H1 (cell line): Measurements from ENCODE around the gene DNAH10. TPM values are rescaled to one million over a fixed set of nuclear protein-coding genes. Genes with fewer than 3 reads are reported as not detected.

ENCODE experiments used
- CTCF ChIA-PET: fragments of 300-600 bp; sonication (Branson Sonifier 250); formaldehyde crosslinking; loops from one replicate; lab custom pipeline; 2021; ENCODE audit not compliant: partially characterized antibody; lab: Charles Lee
- POLR2A ChIA-PET: fragments of 300-600 bp; sonication (Branson Sonifier 250); formaldehyde crosslinking; loops from one replicate; lab custom pipeline; 2021; ENCODE audit warnings: inconsistent platforms; ENCODE audit not compliant: partially characterized antibody; lab: Charles Lee
- DNase-seq, 2 experiments: peaks; one replicate each; pipeline versions ENCODE4 v3.0.0 to v3.0.0-alpha.2; 2010 to 2022; ENCODE audit warnings: low spot score in 2 of 2, low read depth in 1 of 2, mixed read lengths in 1 of 2
- FAIRE-seq: peaks from 2 replicates; lab custom pipeline; 2011; peaks lifted over from hg19 to GRCh38; lab: Jason Lieb, UNC
- H2AFZ ChIP-seq: 2 replicates; pipeline ENCODE4 v1.8.1; 2012; ENCODE audit warnings: low read length, inconsistent platforms
- H2AK5ac ChIP-seq: 2 replicates; pipeline ENCODE4 v1.6.1; 2013; ENCODE audit warnings: low read depth, low read length
- H2BK120ac ChIP-seq: replicated peaks from 2 replicates; pipeline ENCODE3; 2013; ENCODE audit warnings: low read depth, low read length, inconsistent platforms
- H2BK12ac ChIP-seq: 2 replicates; pipeline ENCODE4 v1.6.1; 2013; ENCODE audit warnings: low read depth, low read length
- H2BK15ac ChIP-seq: 2 replicates; pipeline ENCODE4 v1.6.1; 2013; ENCODE audit warnings: low read length
- H2BK20ac ChIP-seq: 2 replicates; pipeline ENCODE4 v1.6.1; 2013; ENCODE audit warnings: low read length
- H2BK5ac ChIP-seq: 2 replicates; pipeline ENCODE4 v1.6.1; 2013; ENCODE audit warnings: low read depth, low read length
- H3K14ac ChIP-seq: 2 replicates; pipeline ENCODE4 v1.6.1; 2013; ENCODE audit warnings: inconsistent platforms; ENCODE audit not compliant: insufficient read length
- H3K18ac ChIP-seq: 2 replicates; pipeline ENCODE4 v1.6.1; 2013; ENCODE audit warnings: low read length; ENCODE audit errors: extremely low read depth
- H3K23ac ChIP-seq: 2 replicates; pipeline ENCODE4 v1.6.1; 2013; ENCODE audit warnings: inconsistent platforms; ENCODE audit not compliant: insufficient read length
- H3K23me2 ChIP-seq: 2 replicates; pipeline ENCODE4 v1.6.1; 2013; ENCODE audit warnings: low read depth, low read length
- H3K27ac ChIP-seq: 2 replicates; pipeline ENCODE4 v1.6.1; 2011; ENCODE audit warnings: low read depth, low read length, inconsistent platforms
- H3K27me3 ChIP-seq, 4 experiments: replicated peaks in 1 of 4; 1 replicate in 1 of 4; 2 replicates in 3 of 4; pipeline versions ENCODE4 v1.6.1 to v1.8.1; 2011 to 2013; ENCODE audit warnings: low read length in 3 of 4, mild to moderate bottlenecking in 3 of 4, inconsistent platforms in 2 of 4, mixed read lengths in 2 of 4, moderate library complexity in 1 of 4; ENCODE audit not compliant: control insufficient read depth in 3 of 4, insufficient read depth in 3 of 4; ENCODE audit errors: extremely low read depth in 1 of 4
- H3K36me3 ChIP-seq, 4 experiments: 2 replicates each; pipeline versions ENCODE4 v1.6.1 to v1.8.1; 2011 to 2013; ENCODE audit warnings: mild to moderate bottlenecking in 4 of 4, low read length in 3 of 4, moderate library complexity in 2 of 4, control low read depth in 1 of 4, inconsistent platforms in 1 of 4; ENCODE audit not compliant: insufficient read depth in 4 of 4, control insufficient read depth in 2 of 4
- H3K4ac ChIP-seq: replicated peaks from 2 replicates; pipeline ENCODE3; 2013; ENCODE audit warnings: low read length, low read depth, mixed read lengths, inconsistent platforms; ENCODE audit not compliant: insufficient read length
- H3K4me1 ChIP-seq, 4 experiments: replicated peaks in 1 of 4; 1 replicate in 1 of 4; 2 replicates in 3 of 4; pipeline versions ENCODE4 v1.6.1 to v1.8.1; 2011 to 2013; ENCODE audit warnings: low read length in 3 of 4, inconsistent platforms in 2 of 4, mixed read lengths in 1 of 4; ENCODE audit not compliant: insufficient read depth in 4 of 4, control insufficient read depth in 3 of 4
- H3K4me2 ChIP-seq, 2 experiments: 2 replicates each; pipeline versions ENCODE4 v1.6.1 to v1.8.1; 2011 to 2013; ENCODE audit warnings: low read depth in 2 of 2, low read length in 2 of 2, control low read depth in 1 of 2, inconsistent platforms in 1 of 2, mild to moderate bottlenecking in 1 of 2; ENCODE audit not compliant: insufficient read depth in 1 of 2
- H3K4me3 ChIP-seq, 4 experiments: fragments of 200-600, 300-600 bp in 1 of 4; sonication (generic), shearing (Covaris generic), sonication (Bioruptor Twin) in 1 of 4; 2 replicates each; pipeline versions ENCODE4 v1.5.1 to v1.8.1; 2011 to 2016; ENCODE audit warnings: low read length in 4 of 4, low read depth in 3 of 4, control low read depth in 2 of 4, inconsistent platforms in 2 of 4, mild to moderate bottlenecking in 2 of 4, mixed read lengths in 1 of 4, moderate library complexity in 1 of 4; ENCODE audit not compliant: insufficient read depth in 2 of 4; ENCODE audit errors: extremely low read depth in 1 of 4
- H3K56ac ChIP-seq: replicated peaks from 2 replicates; pipeline ENCODE3; 2013; ENCODE audit warnings: low read depth, mild to moderate bottlenecking, mixed read lengths, low read length, inconsistent platforms; ENCODE audit not compliant: insufficient read length
- H3K79me1 ChIP-seq: 2 replicates; pipeline ENCODE4 v1.6.1; 2013; ENCODE audit warnings: low read depth, low read length, control low read depth
- H3K79me2 ChIP-seq, 2 experiments: 2 replicates each; pipeline versions ENCODE4 v1.6.1 to v1.8.1; 2012 to 2013; ENCODE audit warnings: low read length in 2 of 2, mild to moderate bottlenecking in 2 of 2, inconsistent platforms in 1 of 2; ENCODE audit not compliant: insufficient read depth in 2 of 2, control insufficient read depth in 1 of 2
- H3K9ac ChIP-seq, 4 experiments: replicated peaks in 1 of 4; 1 replicate in 1 of 4; 2 replicates in 3 of 4; pipeline versions ENCODE4 v1.6.1 to v1.8.1; 2011 to 2013; ENCODE audit warnings: low read depth in 3 of 4, low read length in 3 of 4, control low read depth in 2 of 4, mild to moderate bottlenecking in 2 of 4, moderate library complexity in 2 of 4, inconsistent platforms in 1 of 4; ENCODE audit errors: extremely low read depth in 1 of 4
- H3K9me3 ChIP-seq, 2 experiments: 2 replicates each; pipeline versions ENCODE4 v1.6.1 to v1.8.1; 2012 to 2013; ENCODE audit warnings: mild to moderate bottlenecking in 2 of 2, moderate library complexity in 2 of 2, control low read depth in 1 of 2, inconsistent platforms in 1 of 2, low read depth in 1 of 2, low read length in 1 of 2, mixed read lengths in 1 of 2; ENCODE audit not compliant: insufficient read depth in 2 of 2
- H4K20me1 ChIP-seq, 2 experiments: replicated peaks in 1 of 2; 2 replicates each; pipeline versions ENCODE3 to v1.8.1; 2011 to 2013; ENCODE audit warnings: inconsistent platforms in 2 of 2, low read length in 2 of 2, mild to moderate bottlenecking in 1 of 2; ENCODE audit not compliant: insufficient read depth in 2 of 2, control insufficient read depth in 1 of 2
- H4K5ac ChIP-seq: 2 replicates; pipeline ENCODE4 v1.6.1; 2013; ENCODE audit warnings: low read length, low read depth, mixed read lengths, inconsistent platforms; ENCODE audit not compliant: insufficient read length
- H4K8ac ChIP-seq: 2 replicates; pipeline ENCODE4 v1.8.0; 2013; ENCODE audit warnings: mild to moderate bottlenecking, moderate library complexity, low read length, inconsistent platforms; ENCODE audit not compliant: insufficient read depth; ENCODE audit errors: extremely low read depth
- H4K91ac ChIP-seq: replicated peaks from 2 replicates; pipeline ENCODE3; 2013; ENCODE audit warnings: low read length, mixed read lengths, inconsistent platforms; ENCODE audit not compliant: insufficient read length
- BACH1 ChIP-seq: IDR thresholded peaks from 2 replicates; pipeline ENCODE4 v1.6.1; 2012; ENCODE audit warnings: low read length, improper control_type of control experiment
- CBX5 ChIP-seq: fragments of 300-800, 300-1000 bp; sonication (generic); IDR thresholded peaks from 2 replicates; pipeline ENCODE4 v1.7.1; 2016; ENCODE audit warnings: antibody characterized with exemption, low read length, low read depth
- CEBPB ChIP-seq: IDR thresholded peaks from 2 replicates; pipeline ENCODE4 v1.6.1; 2012; ENCODE audit warnings: low read depth, low read length
- CTBP2 ChIP-seq: IDR thresholded peaks from 2 replicates; pipeline ENCODE4 v1.7.0; 2011; ENCODE audit warnings: borderline replicate concordance, mild to moderate bottlenecking, moderate library complexity, mixed read lengths, low read length; ENCODE audit not compliant: insufficient read depth, insufficient read length
- HDAC2 ChIP-seq, 2 experiments: fragments of 300-600 bp in 1 of 2; sonication (generic) in 1 of 2; IDR thresholded peaks; 2 replicates each; pipeline ENCODE4 v1.6.1; 2011 to 2012; ENCODE audit warnings: low read depth in 2 of 2, low read length in 2 of 2, mild to moderate bottlenecking in 2 of 2, moderate library complexity in 2 of 2, borderline replicate concordance in 1 of 2, inconsistent platforms in 1 of 2
- JUND ChIP-seq: IDR thresholded peaks from 2 replicates; pipeline ENCODE4 v1.6.1; 2011; ENCODE audit warnings: mild to moderate bottlenecking, improper control_type of control experiment, low read length
- KDM5A ChIP-seq: fragments of 200-600 bp; IDR thresholded peaks from 2 replicates; pipeline ENCODE4 v1.7.1; 2012; ENCODE audit warnings: mild to moderate bottlenecking, low read length, inconsistent platforms, mixed read lengths
- NRF1 ChIP-seq: IDR thresholded peaks from 2 replicates; pipeline ENCODE4 v1.6.1; 2011; ENCODE audit warnings: mild to moderate bottlenecking, low read depth, low read length, improper control_type of control experiment
- POLR2A ChIP-seq, 2 experiments: IDR thresholded peaks; 1 replicate in 1 of 2; 2 replicates in 1 of 2; pipeline ENCODE4 v1.6.1; 2011; ENCODE audit warnings: low read depth in 2 of 2, low read length in 2 of 2, mild to moderate bottlenecking in 2 of 2; ENCODE audit errors: control extremely low read depth in 1 of 2
- POU5F1 ChIP-seq: IDR thresholded peaks from 2 replicates; pipeline ENCODE4 v1.6.1; 2011; ENCODE audit warnings: low read depth, mild to moderate bottlenecking, low read length, moderate library complexity
- TAF1 ChIP-seq: IDR thresholded peaks from 2 replicates; pipeline ENCODE4 v1.6.1; 2011; ENCODE audit warnings: mild to moderate bottlenecking, low read depth, low read length
- USF2 ChIP-seq: IDR thresholded peaks from 2 replicates; pipeline ENCODE4 v1.6.1; 2011; ENCODE audit warnings: low read length, improper control_type of control experiment
- YY1 ChIP-seq: IDR thresholded peaks from 2 replicates; pipeline ENCODE4 v1.6.1; 2011; ENCODE audit warnings: low read depth, mild to moderate bottlenecking, low read length
- WGBS, 2 experiments: shearing (Covaris generic) in 1 of 2; methylation state at CpG; one replicate each; pipeline versions ENCODE4 v1.1.6 to v1.1.7; 2013 to 2015; ENCODE audit warnings: low lambda C conversion rate in 2 of 2, mixed read lengths in 2 of 2, inconsistent platforms in 1 of 2, low coverage in 1 of 2, missing lambda C conversion rate in 1 of 2; ENCODE audit not compliant: insufficient replicate concordance in 2 of 2, insufficient coverage in 1 of 2, insufficient read length in 1 of 2; ENCODE audit errors: extremely low coverage in 1 of 2, missing lambda C conversion rate in 1 of 2; 5-methylcytosine and 5-hydroxymethylcytosine counted together
- polyA plus RNA-seq, 7 experiments: library from polyadenylated mRNA; depleted of rRNA in 3 of 7; stranded (reverse) in 5 of 7; unstranded in 2 of 7; fragments of >200 nt in 5 of 7; fragments of 200-250 nt in 2 of 7; gene quantifications; 1 replicate in 5 of 7; 2 replicates in 1 of 7; 4 replicates in 1 of 7; pipeline versions ENCODE4 v1.2.1 to v1.2.3, GENCODE V29; 2011 to 2013; ENCODE audit warnings: missing spikeins in 2 of 7, mixed read lengths in 2 of 7
- total RNA-seq: library from RNA; stranded (reverse); fragmentation: NEBNext Ultra II Directional; extraction: Animal tissue kit (Norgen Biotek cat#: 25700); gene quantifications from 2 replicates; pipeline ENCODE4 v1.2.1, GENCODE V29; 2021
- TF ChIP-seq, protein P1 (sequence below): IDR thresholded peaks from 2 replicates; pipeline ENCODE4 v1.6.1; 2012; ENCODE audit warnings: inconsistent platforms

The DNAH10 gene
- total and polyA plus RNA-seq, 2 of the 8 experiments (the other 6 are each of a cell fraction or from before 2014, with no cell fraction given) = 0.02 to 0.24 TPM

- no peak for DNase-seq
- Histone ChIP-seq H4K8ac (no peak overlapping the region), H2BK15ac (no peak overlapping the region), H4K91ac (no peak overlapping the region), H3K9me3 (no peaks in the 10 kb centered on the region), H3K23ac (no peak overlapping the region), H3K79me1 (no peaks in the 10 kb centered on the region; the same call in 1 of the 2 replicates), H3K56ac (no peak overlapping the region), H3K4me2 (no peak overlapping the region), H2BK12ac (no peak overlapping the region), H2AK5ac (no peak overlapping the region), H3K27me3 (no peaks in the 10 kb centered on the region), H3K4ac (no peak overlapping the region), H3K4me1 (no peaks in the 10 kb centered on the region), H3K27ac (no peak overlapping the region), H2BK20ac (no peak overlapping the region), H3K4me3 (no peak overlapping the region), H3K23me2 (peaks cover 1% of the 10 kb centered on the region; the same call in 1 of the 2 replicates), H3K36me3 (peaks cover 24 to 82% (median 58%) of the 10 kb centered on the region in 4 experiments), H3K18ac (no peak overlapping the region), H4K20me1 (peaks cover 3 to 7% of the 10 kb centered on the region in 2 experiments), H3K79me2 (no peaks in the 10 kb centered on the region), H2BK5ac (no peak overlapping the region), H2AFZ (no peak overlapping the region), H3K14ac (no peak overlapping the region), H3K9ac (no peak overlapping the region), H2BK120ac (no peak overlapping the region), H4K5ac (no peak overlapping the region)
- CTCF ChIA-PET = no interaction called here
- WGBS, 2 experiments = 91% methylated on average over 12 of the region's 12 CpGs; no CpG with 5 or more reads in 1 of the 2 experiments
- POLR2A ChIA-PET = interaction anchor here (1.4 kb wide), 1 partner anchor 18 kb away, joined by 4 read pairs; no protein-coding TSS in a partner anchor
- FAIRE-seq = no peak
- TF ChIP-seq CBX5 = no peak
- TF ChIP-seq, protein P1, sequence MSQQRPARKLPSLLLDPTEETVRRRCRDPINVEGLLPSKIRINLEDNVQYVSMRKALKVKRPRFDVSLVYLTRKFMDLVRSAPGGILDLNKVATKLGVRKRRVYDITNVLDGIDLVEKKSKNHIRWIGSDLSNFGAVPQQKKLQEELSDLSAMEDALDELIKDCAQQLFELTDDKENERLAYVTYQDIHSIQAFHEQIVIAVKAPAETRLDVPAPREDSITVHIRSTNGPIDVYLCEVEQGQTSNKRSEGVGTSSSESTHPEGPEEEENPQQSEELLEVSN = no peak
- no peak for TF ChIP-seq USF2
- TF ChIP-seq CEBPB = no peak
- TF ChIP-seq BACH1 = no peak
- TF ChIP-seq POU5F1 = no peak
- TF ChIP-seq NRF1 = no peak
- no peak for TF ChIP-seq YY1
- TF ChIP-seq JUND = no peak
- no peak for TF ChIP-seq POLR2A (IDR thresholded peaks at IDR 0.05; ENCODE audit: control extremely low read depth in 1 of 2, low read depth in 2 of 2, low read length in 2 of 2)
- no peak for TF ChIP-seq CTBP2
- TF ChIP-seq KDM5A = no peak
- TF ChIP-seq TAF1 = no peak
- TF ChIP-seq HDAC2 (IDR thresholded peaks at IDR 0.05; ENCODE audit: borderline replicate concordance in 1 of 2, low read depth in 2 of 2, low read length in 2 of 2) = no peak
Measured at GRCh38 chr12:123732251-123732650, 29.9 kb upstream of the DNAH10 start.
